Measurements from ENCODE around the gene OTOS. TPM values are rescaled to one million over a fixed set of nuclear protein-coding genes. Genes with fewer than 3 reads are reported as not detected.

Gene OTOS
- total and polyA plus RNA-seq, 4 donors: not detected

GRCh38 chr2:240132651-240132980, 7.8 kb downstream of the OTOS start (continued):
- TF ChIP-seq, protein P1, sequence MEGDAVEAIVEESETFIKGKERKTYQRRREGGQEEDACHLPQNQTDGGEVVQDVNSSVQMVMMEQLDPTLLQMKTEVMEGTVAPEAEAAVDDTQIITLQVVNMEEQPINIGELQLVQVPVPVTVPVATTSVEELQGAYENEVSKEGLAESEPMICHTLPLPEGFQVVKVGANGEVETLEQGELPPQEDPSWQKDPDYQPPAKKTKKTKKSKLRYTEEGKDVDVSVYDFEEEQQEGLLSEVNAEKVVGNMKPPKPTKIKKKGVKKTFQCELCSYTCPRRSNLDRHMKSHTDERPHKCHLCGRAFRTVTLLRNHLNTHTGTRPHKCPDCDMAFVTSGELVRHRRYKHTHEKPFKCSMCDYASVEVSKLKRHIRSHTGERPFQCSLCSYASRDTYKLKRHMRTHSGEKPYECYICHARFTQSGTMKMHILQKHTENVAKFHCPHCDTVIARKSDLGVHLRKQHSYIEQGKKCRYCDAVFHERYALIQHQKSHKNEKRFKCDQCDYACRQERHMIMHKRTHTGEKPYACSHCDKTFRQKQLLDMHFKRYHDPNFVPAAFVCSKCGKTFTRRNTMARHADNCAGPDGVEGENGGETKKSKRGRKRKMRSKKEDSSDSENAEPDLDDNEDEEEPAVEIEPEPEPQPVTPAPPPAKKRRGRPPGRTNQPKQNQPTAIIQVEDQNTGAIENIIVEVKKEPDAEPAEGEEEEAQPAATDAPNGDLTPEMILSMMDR (IDR thresholded peaks at IDR 0.05; ENCODE audit: low read depth, low read length, missing input control): no peak
- TF ChIP-seq ZBTB33 (IDR thresholded peaks at IDR 0.05) (no peak), HNF4G (IDR thresholded peaks at IDR 0.05) (no peak), GABPA (IDR thresholded peaks at IDR 0.05 in 1 of 2, conservative IDR thresholded peaks at IDR 0.05 in 1 of 2) (no peak), RXRA (IDR thresholded peaks at IDR 0.05) (no peak), ATF3 (IDR thresholded peaks at IDR 0.05) (no peak), TAF1 (conservative IDR thresholded peaks at IDR 0.05) (no peak), JUND (IDR thresholded peaks at IDR 0.05) (no peak), YY1 (IDR thresholded peaks at IDR 0.05) (no peak)

GRCh38 chr2:240131941-240132650, 8.4 kb downstream of the OTOS start:
- H3K27ac ChIP-seq (ENCODE audit: low read depth in 1 of 2, low read length in 2 of 2): no peak overlapping the region
- no peak overlapping the region for H3K9ac ChIP-seq (ENCODE audit: low read depth in 1 of 2, low read length in 2 of 2)
- no peak for DNase-seq (ENCODE audit: low spot score)
- no peaks in the 10 kb centered on the region for H3K27me3 ChIP-seq (ENCODE audit: control insufficient read depth in 4 of 4, insufficient read depth in 4 of 4, low read length in 3 of 4)
- WGBS: 97% methylated on average over 22 of the region's 22 CpGs
- no peak overlapping the region for H3K4me3 ChIP-seq (ENCODE audit: low read depth in 1 of 3, low read length in 3 of 3)
- H3K9me3 ChIP-seq (ENCODE audit: control insufficient read depth in 4 of 4, low read length in 3 of 4): no peaks in the 10 kb centered on the region
- peaks cover 9 to 22% (median 17%) of the 10 kb centered on the region in 4 donors for H3K4me1 ChIP-seq (ENCODE audit: control insufficient read depth in 4 of 4, insufficient read depth in 4 of 4, low read length in 3 of 4)
- TF ChIP-seq HNF4G (IDR thresholded peaks at IDR 0.05) (no peak), HNF4A (conservative IDR thresholded peaks at IDR 0.05) (no peak), RAD21 (IDR thresholded peaks at IDR 0.05) (no peak), FOXA2 (IDR thresholded peaks at IDR 0.05) (no peak), NR2F2 (IDR thresholded peaks at IDR 0.05) (no peak), EGR1 (IDR thresholded peaks at IDR 0.05; ENCODE audit: low read depth in 2 of 2) (no peak), JUND (IDR thresholded peaks at IDR 0.05) (no peak), FOXA1 (IDR thresholded peaks at IDR 0.05) (no peak), REST (IDR thresholded peaks at IDR 0.05) (no peak), RXRA (IDR thresholded peaks at IDR 0.05) (no peak), TAF1 (conservative IDR thresholded peaks at IDR 0.05) (no peak), YY1 (IDR thresholded peaks at IDR 0.05) (no peak)
- TF ChIP-seq, protein P2, sequence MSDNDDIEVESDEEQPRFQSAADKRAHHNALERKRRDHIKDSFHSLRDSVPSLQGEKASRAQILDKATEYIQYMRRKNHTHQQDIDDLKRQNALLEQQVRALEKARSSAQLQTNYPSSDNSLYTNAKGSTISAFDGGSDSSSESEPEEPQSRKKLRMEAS (IDR thresholded peaks at IDR 0.05): no peak
- peaks cover 8 to 60% (median 33%) of the 10 kb centered on the region in 4 donors for H3K36me3 ChIP-seq (ENCODE audit: control insufficient read depth in 4 of 4, insufficient read depth in 3 of 4, low read depth in 1 of 4, low read length in 3 of 4)

All from liver (tissue), 9 donors.